HepG2 (cell line): ENCODE measurements around the gene MRI1. TPM values are rescaled to one million over a fixed set of nuclear protein-coding genes. Genes with fewer than 3 reads are reported as not detected.

ENCODE experiments used
- FOXP1 ChIP-seq, 2 experiments: fragments of 450-650 bp in 1 of 2; IDR thresholded peaks; 2 replicates each; pipeline ENCODE4 v1.6.1; 2017 to 2018; ENCODE audit warnings: antibody characterized with exemption in 1 of 2
- GFI1 ChIP-seq: sonication (generic); formaldehyde crosslinking; IDR thresholded peaks from 2 replicates; pipeline ENCODE4 v1.5.0; 2020; ENCODE audit warnings: missing genetic modification reagents, mild to moderate bottlenecking, borderline replicate concordance
- HDAC1 ChIP-seq: sonication (generic); formaldehyde crosslinking; IDR thresholded peaks from 2 replicates; pipeline ENCODE4 v1.5.1; 2020; ENCODE audit warnings: mild to moderate bottlenecking, missing genetic modification reagents
- ISL2 ChIP-seq: sonication (generic); formaldehyde crosslinking; IDR thresholded peaks from 2 replicates; pipeline ENCODE4 v1.5.0; 2020; ENCODE audit warnings: missing genetic modification reagents
- MAF1 ChIP-seq: sonication (generic); formaldehyde crosslinking; IDR thresholded peaks from 2 replicates; pipeline ENCODE4 v1.5.0; 2020; ENCODE audit warnings: missing genetic modification reagents, borderline replicate concordance
- PHF8 ChIP-seq: sonication (generic); formaldehyde crosslinking; IDR thresholded peaks from 2 replicates; pipeline ENCODE4 v1.5.0; 2020; ENCODE audit warnings: missing genetic modification reagents
- PPARG ChIP-seq: conservative IDR thresholded peaks from 2 replicates; pipeline ENCODE4 v1.6.1; 2016; ENCODE audit warnings: missing biosample characterization, missing genetic modification reagents
- SP4 ChIP-seq: sonication (generic); formaldehyde crosslinking; IDR thresholded peaks from 2 replicates; pipeline ENCODE4 v1.8.1; 2023; ENCODE audit warnings: mild to moderate bottlenecking, missing genetic modification reagents
- TAF1 ChIP-seq: sonication (generic); formaldehyde crosslinking; IDR thresholded peaks from 2 replicates; pipeline ENCODE4 v1.4.0; 2020; ENCODE audit warnings: missing genetic modification reagents
- ZFP90 ChIP-seq: sonication (generic); formaldehyde crosslinking; IDR thresholded peaks from 2 replicates; pipeline ENCODE4 v1.8.0; 2022; ENCODE audit warnings: missing genetic modification reagents, mild to moderate bottlenecking, inconsistent platforms, borderline replicate concordance
- ZNF782 ChIP-seq: sonication (generic); formaldehyde crosslinking; IDR thresholded peaks from 2 replicates; pipeline ENCODE4 v1.4.0; 2020; ENCODE audit warnings: missing genetic modification reagents, mild to moderate bottlenecking, borderline replicate concordance
- polyA plus RNA-seq, 8 experiments: library from polyadenylated mRNA; depleted of rRNA in 3 of 8; stranded (reverse) in 7 of 8; unstranded in 1 of 8; fragments of >200 nt; fragmentation: Illumina TruSeq in 4 of 8; extraction: Trizol in 4 of 8; gene quantifications; 2 replicates each; pipeline versions ENCODE4 v1.2.1 to v1.2.3, GENCODE V29; 2011 to 2016; ENCODE audit warnings: low read depth in 4 of 8, missing spikeins in 1 of 8, mixed read lengths in 1 of 8; ENCODE audit not compliant: insufficient read depth in 1 of 8
- total RNA-seq, 5 experiments: library from RNA; depleted of rRNA; stranded (reverse); fragments of >200 nt; fragmentation: Illumina TruSeq; extraction: Trizol; gene quantifications; 2 replicates each; pipeline ENCODE4 v1.2.3, GENCODE V29; 2016; ENCODE audit warnings: low read depth in 1 of 5
- TF ChIP-seq, protein P1 (sequence below): sonication (generic); formaldehyde crosslinking; IDR thresholded peaks from one replicate; pipeline ENCODE4 v1.5.1; 2020; ENCODE audit warnings: mild to moderate bottlenecking, missing genetic modification reagents; ENCODE audit errors: not compliant biosample characterization
- TF ChIP-seq, protein P2 (sequence below): IDR thresholded peaks from 2 replicates; pipeline ENCODE4 v1.6.1; 2016; ENCODE audit warnings: missing compliant biosample characterization, missing genetic modification reagents, borderline replicate concordance
- TF ChIP-seq, protein P3 (sequence below), 2 experiments: sonication (generic) in 1 of 2; formaldehyde crosslinking in 1 of 2; IDR thresholded peaks; 2 replicates each; pipeline versions ENCODE4 v1.4.0 to v1.6.1; 2018 to 2020; ENCODE audit warnings: missing genetic modification reagents in 2 of 2, borderline replicate concordance in 1 of 2, low read depth in 1 of 2, mild to moderate bottlenecking in 1 of 2, missing biosample characterization in 1 of 2
- TF ChIP-seq, protein P4 (sequence below): sonication (generic); formaldehyde crosslinking; IDR thresholded peaks from 2 replicates; pipeline ENCODE4 v1.5.1; 2020; ENCODE audit warnings: missing genetic modification reagents, mild to moderate bottlenecking, borderline replicate concordance

MRI1 gene
- total and polyA plus RNA-seq, 2 of the 13 experiments (the other 11 are each of a cell fraction or from before 2014, with no cell fraction given) = 20.1 to 20.6 TPM

DNA sequence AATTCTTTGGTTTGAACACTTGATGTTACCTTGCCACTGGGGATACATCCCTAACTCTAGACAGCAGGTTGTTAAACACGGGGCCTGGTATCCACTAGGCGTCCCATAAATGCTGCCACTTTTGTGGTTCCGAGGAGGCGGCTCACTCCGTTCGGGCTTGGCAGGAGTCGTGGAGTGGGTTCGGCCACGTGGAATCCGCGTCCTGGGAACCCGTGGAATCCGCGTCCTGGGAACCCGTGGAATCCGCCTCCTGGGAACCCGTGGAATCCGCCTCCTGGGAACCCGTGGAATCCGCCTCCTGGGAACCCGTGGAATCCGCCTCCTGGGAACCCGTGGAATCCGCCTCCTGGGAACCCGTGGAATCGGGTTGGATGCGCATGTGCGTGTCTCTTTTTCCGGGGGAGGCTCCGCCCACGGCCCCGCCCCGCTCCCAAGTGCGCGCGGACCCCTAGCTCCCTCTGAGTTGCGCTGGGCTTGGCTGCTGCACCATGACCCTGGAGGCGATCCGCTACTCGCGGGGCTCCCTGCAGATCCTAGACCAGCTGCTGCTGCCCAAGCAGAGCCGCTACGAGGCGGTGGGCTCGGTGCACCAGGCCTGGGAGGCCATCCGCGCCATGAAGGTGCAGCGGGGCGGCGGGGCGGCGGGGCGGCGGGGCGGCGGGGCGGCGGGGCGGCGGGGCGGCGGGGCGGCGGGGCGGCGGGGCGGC lies at the start of gene MRI1 (continued):
- TF ChIP-seq, protein P1, sequence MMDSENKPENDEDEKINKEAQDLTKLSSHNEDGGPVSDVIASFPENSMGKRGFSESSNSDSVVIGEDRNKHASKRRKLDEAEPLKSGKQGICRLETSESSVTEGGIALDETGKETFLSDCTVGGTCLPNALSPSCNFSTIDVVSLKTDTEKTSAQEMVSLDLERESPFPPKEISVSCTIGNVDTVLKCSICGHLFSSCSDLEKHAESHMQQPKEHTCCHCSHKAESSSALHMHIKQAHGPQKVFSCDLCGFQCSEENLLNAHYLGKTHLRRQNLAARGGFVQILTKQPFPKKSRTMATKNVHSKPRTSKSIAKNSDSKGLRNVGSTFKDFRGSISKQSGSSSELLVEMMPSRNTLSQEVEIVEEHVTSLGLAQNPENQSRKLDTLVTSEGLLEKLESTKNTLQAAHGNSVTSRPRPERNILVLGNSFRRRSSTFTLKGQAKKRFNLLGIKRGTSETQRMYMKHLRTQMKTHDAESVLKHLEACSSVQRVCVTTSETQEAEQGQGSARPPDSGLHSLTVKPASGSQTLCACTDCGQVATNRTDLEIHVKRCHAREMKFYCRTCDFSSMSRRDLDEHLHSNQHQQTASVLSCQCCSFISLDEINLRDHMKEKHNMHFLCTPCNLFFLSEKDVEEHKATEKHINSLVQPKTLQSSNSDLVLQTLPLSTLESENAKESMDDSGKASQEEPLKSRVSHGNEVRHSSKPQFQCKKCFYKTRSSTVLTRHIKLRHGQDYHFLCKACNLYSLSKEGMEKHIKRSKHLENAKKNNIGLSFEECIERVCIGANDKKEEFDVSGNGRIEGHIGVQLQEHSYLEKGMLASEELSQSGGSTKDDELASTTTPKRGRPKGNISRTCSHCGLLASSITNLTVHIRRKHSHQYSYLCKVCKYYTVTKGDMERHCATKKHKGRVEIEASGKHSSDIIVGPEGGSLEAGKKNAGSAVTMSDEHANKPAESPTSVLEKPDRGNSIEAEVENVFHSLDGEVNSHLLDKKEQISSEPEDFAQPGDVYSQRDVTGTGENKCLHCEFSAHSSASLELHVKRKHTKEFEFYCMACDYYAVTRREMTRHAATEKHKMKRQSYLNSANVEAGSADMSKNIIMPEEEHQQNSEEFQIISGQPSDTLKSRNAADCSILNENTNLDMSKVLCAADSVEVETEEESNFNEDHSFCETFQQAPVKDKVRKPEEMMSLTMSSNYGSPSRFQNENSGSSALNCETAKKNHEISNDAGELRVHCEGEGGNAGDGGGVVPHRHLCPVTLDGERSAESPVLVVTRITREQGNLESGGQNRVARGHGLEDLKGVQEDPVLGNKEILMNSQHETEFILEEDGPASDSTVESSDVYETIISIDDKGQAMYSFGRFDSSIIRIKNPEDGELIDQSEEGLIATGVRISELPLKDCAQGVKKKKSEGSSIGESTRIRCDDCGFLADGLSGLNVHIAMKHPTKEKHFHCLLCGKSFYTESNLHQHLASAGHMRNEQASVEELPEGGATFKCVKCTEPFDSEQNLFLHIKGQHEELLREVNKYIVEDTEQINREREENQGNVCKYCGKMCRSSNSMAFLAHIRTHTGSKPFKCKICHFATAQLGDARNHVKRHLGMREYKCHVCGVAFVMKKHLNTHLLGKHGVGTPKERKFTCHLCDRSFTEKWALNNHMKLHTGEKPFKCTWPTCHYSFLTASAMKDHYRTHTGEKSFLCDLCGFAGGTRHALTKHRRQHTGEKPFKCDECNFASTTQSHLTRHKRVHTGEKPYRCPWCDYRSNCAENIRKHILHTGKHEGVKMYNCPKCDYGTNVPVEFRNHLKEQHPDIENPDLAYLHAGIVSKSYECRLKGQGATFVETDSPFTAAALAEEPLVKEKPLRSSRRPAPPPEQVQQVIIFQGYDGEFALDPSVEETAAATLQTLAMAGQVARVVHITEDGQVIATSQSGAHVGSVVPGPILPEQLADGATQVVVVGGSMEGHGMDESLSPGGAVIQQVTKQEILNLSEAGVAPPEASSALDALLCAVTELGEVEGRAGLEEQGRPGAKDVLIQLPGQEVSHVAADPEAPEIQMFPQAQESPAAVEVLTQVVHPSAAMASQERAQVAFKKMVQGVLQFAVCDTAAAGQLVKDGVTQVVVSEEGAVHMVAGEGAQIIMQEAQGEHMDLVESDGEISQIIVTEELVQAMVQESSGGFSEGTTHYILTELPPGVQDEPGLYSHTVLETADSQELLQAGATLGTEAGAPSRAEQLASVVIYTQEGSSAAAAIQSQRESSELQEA (CRISPR knock-in tag) = no peak
- TF ChIP-seq TAF1 (CRISPR knock-in tag) = peak; percentile 76
- TF ChIP-seq MAF1 = no peak
- peak; percentile 46; the same call in 1 of the 2 replicates for TF ChIP-seq ISL2 (CRISPR knock-in tag)
- peak; percentile 78 for TF ChIP-seq PHF8
- TF ChIP-seq SP4 = 0 out of 2 replicates have a peak, but pooled peaks have one; percentile 46
- TF ChIP-seq GFI1 = no peak
- TF ChIP-seq, protein P2, sequence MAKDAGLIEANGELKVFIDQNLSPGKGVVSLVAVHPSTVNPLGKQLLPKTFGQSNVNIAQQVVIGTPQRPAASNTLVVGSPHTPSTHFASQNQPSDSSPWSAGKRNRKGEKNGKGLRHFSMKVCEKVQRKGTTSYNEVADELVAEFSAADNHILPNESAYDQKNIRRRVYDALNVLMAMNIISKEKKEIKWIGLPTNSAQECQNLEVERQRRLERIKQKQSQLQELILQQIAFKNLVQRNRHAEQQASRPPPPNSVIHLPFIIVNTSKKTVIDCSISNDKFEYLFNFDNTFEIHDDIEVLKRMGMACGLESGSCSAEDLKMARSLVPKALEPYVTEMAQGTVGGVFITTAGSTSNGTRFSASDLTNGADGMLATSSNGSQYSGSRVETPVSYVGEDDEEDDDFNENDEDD (CRISPR knock-in tag) = peak; percentile 12; the same call in 1 of the 2 replicates
- peak; percentile 53 for TF ChIP-seq HDAC1
- TF ChIP-seq PPARG (CRISPR knock-in tag) = no peak
- TF ChIP-seq, protein P3, sequence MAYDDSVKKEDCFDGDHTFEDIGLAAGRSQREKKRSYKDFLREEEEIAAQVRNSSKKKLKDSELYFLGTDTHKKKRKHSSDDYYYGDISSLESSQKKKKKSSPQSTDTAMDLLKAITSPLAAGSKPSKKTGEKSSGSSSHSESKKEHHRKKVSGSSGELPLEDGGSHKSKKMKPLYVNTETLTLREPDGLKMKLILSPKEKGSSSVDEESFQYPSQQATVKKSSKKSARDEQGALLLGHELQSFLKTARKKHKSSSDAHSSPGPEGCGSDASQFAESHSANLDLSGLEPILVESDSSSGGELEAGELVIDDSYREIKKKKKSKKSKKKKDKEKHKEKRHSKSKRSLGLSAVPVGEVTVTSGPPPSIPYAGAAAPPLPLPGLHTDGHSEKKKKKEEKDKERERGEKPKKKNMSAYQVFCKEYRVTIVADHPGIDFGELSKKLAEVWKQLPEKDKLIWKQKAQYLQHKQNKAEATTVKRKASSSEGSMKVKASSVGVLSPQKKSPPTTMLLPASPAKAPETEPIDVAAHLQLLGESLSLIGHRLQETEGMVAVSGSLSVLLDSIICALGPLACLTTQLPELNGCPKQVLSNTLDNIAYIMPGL (CRISPR knock-in tag; IDR thresholded peaks at IDR 0.05; ENCODE audit: borderline replicate concordance in 1 of 2, low read depth in 1 of 2) = 0 out of 4 replicates have a peak, but pooled peaks of 1 of the 2 experiments have one; percentile 27
- TF ChIP-seq, protein P4, sequence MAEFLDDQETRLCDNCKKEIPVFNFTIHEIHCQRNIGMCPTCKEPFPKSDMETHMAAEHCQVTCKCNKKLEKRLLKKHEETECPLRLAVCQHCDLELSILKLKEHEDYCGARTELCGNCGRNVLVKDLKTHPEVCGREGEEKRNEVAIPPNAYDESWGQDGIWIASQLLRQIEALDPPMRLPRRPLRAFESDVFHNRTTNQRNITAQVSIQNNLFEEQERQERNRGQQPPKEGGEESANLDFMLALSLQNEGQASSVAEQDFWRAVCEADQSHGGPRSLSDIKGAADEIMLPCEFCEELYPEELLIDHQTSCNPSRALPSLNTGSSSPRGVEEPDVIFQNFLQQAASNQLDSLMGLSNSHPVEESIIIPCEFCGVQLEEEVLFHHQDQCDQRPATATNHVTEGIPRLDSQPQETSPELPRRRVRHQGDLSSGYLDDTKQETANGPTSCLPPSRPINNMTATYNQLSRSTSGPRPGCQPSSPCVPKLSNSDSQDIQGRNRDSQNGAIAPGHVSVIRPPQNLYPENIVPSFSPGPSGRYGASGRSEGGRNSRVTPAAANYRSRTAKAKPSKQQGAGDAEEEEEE = no peak
- 0 out of 2 replicates have a peak, but pooled peaks have one; percentile 33 for TF ChIP-seq ZFP90 (CRISPR knock-in tag)
- no peak for TF ChIP-seq FOXP1 (IDR thresholded peaks at IDR 0.05)
- no peak for TF ChIP-seq FOXP1 (CRISPR knock-in tag; IDR thresholded peaks at IDR 0.05)
- 0 out of 2 replicates have a peak, but pooled peaks have one; percentile 46 for TF ChIP-seq ZNF782 (CRISPR knock-in tag)
